Astrocyte of the cerebellum (primary cell): ENCODE results near the gene CAPN6.

Experiments used
- DNase-seq: peaks from one replicate; pipeline ENCODE4 v3.0.0-alpha.2; 2011; ENCODE audit warnings: low read depth
- H3K4me3 ChIP-seq: 2 replicates; pipeline ENCODE4 v1.5.1; 2011; ENCODE audit warnings: mild to moderate bottlenecking, low read depth, low read length, moderate library complexity
- in situ Hi-C: cut with HindIII; loops from 2 replicates; pipeline ENCODE4 v1.10.0; 2017; ENCODE audit warnings: low sequenced_read_pairs
- TF ChIP-seq, protein P1 (sequence below): IDR thresholded peaks from 2 replicates; pipeline ENCODE4 v1.5.1; 2012; ENCODE audit warnings: low read length, low read depth, moderate library complexity, mild to moderate bottlenecking; ENCODE audit errors: missing control alignments

The CAPN6 gene

DNA sequence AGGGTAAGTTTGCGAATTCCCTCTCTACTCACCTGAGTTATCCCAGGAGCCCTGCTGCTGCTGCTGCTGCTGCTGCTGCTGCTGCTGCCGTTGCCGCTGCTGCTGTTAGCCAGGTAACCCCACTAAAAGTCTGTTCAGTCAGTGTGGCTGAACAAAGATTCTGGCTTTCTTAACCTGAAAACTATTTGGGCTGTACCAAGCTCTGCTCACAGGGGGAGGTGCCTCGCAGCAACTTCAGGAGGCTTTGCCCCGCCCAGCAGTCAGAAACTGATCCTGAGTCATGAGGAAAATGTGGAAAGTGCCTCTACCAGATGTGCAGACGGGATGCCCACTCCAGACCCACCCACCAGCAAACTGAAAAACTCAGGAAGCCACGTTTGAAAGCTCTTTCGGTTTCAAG lies at the start of gene CAPN6:
Gene CAPN6 (minus strand): TSS at position 145 of the 400 bp plus-strand sequence. CDS start 6,547 bp downstream, outside the sequence.
- in situ Hi-C loops = no loop called here
- TF ChIP-seq, protein P1, sequence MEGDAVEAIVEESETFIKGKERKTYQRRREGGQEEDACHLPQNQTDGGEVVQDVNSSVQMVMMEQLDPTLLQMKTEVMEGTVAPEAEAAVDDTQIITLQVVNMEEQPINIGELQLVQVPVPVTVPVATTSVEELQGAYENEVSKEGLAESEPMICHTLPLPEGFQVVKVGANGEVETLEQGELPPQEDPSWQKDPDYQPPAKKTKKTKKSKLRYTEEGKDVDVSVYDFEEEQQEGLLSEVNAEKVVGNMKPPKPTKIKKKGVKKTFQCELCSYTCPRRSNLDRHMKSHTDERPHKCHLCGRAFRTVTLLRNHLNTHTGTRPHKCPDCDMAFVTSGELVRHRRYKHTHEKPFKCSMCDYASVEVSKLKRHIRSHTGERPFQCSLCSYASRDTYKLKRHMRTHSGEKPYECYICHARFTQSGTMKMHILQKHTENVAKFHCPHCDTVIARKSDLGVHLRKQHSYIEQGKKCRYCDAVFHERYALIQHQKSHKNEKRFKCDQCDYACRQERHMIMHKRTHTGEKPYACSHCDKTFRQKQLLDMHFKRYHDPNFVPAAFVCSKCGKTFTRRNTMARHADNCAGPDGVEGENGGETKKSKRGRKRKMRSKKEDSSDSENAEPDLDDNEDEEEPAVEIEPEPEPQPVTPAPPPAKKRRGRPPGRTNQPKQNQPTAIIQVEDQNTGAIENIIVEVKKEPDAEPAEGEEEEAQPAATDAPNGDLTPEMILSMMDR = no peak
- DNase-seq = no peak
- no peak within 1 kb of the TSS for H3K4me3 ChIP-seq

DNA sequence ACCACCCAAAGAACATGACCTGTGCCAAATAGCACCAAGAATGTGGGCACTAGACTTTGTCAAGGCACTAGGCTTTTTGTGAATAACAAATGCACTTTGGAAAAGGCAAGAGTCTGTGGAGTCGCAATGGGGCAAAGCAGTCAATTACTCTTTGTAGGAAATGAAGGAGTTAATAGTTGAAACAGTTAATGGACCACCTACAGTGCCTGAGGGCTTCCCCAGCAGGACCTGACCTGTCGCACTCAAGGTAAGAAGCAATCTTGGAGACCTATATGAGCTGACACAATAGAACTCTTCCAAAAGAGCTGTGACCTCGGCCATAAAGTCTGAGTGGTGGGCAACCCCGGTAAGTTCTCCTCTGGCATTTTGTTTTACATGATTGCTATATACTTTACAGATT lies 49.2 kb upstream of the CAPN6 start:
- DNase-seq = no peak
- TF ChIP-seq, protein P1 = no peak
- in situ Hi-C loops = no loop called here
- H3K4me3 ChIP-seq = no peak overlapping the region

DNA sequence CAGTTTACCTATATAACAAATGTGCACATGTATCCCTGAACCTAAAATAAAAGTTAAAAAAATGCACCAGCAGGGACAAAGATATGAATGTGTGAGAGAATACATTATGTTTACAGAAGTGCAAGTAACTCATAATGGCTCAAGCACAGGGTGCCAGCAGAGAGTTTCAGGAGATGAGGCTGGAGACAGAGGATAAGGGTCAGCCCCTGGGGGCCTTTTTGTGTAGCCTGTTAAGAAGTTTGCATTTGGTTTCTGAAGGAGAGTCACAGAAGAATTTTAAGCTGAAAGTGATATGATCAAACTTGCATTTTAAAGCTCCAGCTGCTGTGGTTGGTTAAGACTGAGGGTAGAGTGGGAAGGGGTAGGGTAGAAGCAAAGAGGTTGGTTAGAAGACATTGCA lies 48.6 kb upstream of the CAPN6 start:
- TF ChIP-seq, protein P1 = no peak
- H3K4me3 ChIP-seq = no peak overlapping the region
- in situ Hi-C loops = no loop called here
- no peak for DNase-seq

- TF ChIP-seq, protein P1 = no peak
- in situ Hi-C loops = no loop called here
- no peak overlapping the region for H3K4me3 ChIP-seq
- no peak for DNase-seq
These were observed 38.8 kb upstream of the CAPN6 start for GRCh38 chrX:111309083-111309482.

DNA sequence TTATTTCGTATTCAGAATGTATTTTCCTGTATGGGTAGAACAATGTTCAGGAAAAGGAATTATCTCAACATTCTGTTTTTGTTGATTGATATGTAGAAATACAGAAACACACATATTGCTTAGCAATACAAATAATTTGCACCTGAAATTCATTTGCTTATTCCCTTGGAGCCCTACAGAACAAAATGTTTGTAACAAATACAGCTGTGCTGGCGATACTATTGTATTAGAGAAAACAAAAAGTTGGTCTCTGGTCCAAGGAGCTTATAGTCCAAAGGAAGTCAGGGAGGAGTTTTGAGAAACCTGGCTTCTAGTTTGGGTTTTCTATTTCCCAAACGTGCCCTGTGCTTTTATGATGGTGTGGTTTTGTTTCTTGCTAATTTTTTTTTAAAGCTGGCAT lies 37.8 kb upstream of the CAPN6 start:
- no peak overlapping the region for H3K4me3 ChIP-seq
- DNase-seq = no peak
- TF ChIP-seq, protein P1 = no peak
- in situ Hi-C loops = no loop called here

DNA sequence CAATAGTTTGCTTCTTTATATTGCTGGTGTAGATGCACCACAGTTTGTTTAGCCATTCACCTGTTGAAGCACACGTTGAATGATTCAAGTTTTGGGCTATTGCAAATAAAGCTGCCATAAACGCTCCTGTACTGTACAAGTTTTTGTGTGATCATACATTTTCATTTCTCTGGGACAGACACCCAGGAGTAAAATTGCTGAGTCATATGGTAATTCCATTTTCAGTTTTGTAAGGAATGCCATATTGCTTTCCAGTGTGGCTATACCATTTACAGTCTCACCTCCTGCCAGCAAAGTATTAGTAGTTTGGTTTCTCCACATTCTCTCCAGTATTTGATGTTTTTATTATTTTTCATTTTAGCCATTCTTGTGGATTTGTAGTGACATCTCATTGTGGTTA lies 32.0 kb upstream of the CAPN6 start:
- H3K4me3 ChIP-seq = no peak overlapping the region
- TF ChIP-seq, protein P1 = no peak
- in situ Hi-C loops = no loop called here
- no peak for DNase-seq

DNA sequence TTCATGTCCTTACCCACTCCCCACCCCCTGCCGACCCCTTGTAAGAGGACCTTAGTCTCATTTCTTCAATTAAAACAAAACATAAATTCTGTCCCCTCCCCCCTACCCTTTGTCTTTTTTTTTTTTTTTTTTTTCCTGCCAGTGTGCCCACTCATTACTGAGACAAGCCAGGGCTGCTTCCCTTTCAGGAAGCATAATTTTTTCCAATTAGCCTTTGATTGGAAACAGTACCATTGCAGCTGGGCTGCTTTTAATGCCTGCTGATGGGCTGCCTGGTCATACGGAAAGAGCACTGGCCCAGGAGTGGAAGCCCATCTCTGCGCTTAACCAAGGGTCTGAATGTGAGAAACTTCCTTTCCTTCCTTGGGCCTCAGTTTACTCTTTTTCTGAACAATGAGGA lies 18.6 kb upstream of the CAPN6 start:
- TF ChIP-seq, protein P1 = no peak
- H3K4me3 ChIP-seq = no peak overlapping the region
- in situ Hi-C loops = no loop called here
- no peak for DNase-seq
